GM18907 (cell line): ENCODE measurements around the gene TP73.

Experiments
- ATAC-seq: cut with Tn5 transposase; IDR thresholded peaks from one replicate; pipeline ENCODE4 v1.9.1; 2021; ENCODE audit warnings: mild to moderate bottlenecking, moderate library complexity; ENCODE audit not compliant: unreplicated experiment

TP73 gene

GRCh38 chr1:3683992-3684391 is 31.7 kb downstream of the TP73 start:
- no peak for ATAC-seq

- ATAC-seq = no peak
Observed at GRCh38 chr1:3685222-3685621, 32.9 kb downstream of the TP73 start.

GRCh38 chr1:3685906-3686305 is 33.6 kb downstream of the TP73 start:
- ATAC-seq = no peak

- no peak for ATAC-seq
Observed at GRCh38 chr1:3687504-3687903, 35.2 kb downstream of the TP73 start.

GRCh38 chr1:3688356-3689137 is 36.2 kb downstream of the TP73 start:
- ATAC-seq = no peak

GRCh38 chr1:3689138-3689750 is 36.9 kb downstream of the TP73 start:
- no peak for ATAC-seq

- no peak for ATAC-seq
Observed at GRCh38 chr1:3690282-3691065, 38.2 kb downstream of the TP73 start.

GRCh38 chr1:3691421-3692204 is 39.3 kb downstream of the TP73 start:
- ATAC-seq = no peak

- ATAC-seq = no peak
Observed at GRCh38 chr1:3692598-3692997, 40.3 kb downstream of the TP73 start.

GRCh38 chr1:3693321-3693720 is 41.0 kb downstream of the TP73 start:
- no peak for ATAC-seq

- no peak for ATAC-seq
Observed at GRCh38 chr1:3695326-3696217, 43.3 kb downstream of the TP73 start.

GRCh38 chr1:3696689-3697088 is 44.4 kb downstream of the TP73 start:
- no peak for ATAC-seq

GRCh38 chr1:3697104-3697503 is 44.8 kb downstream of the TP73 start:
- ATAC-seq = no peak

GRCh38 chr1:3697810-3698209 is 45.5 kb downstream of the TP73 start:
- no peak for ATAC-seq

GRCh38 chr1:3698660-3699408 is 46.5 kb downstream of the TP73 start:
- ATAC-seq = no peak

GRCh38 chr1:3699596-3699995 is 47.3 kb downstream of the TP73 start:
- no peak for ATAC-seq

GRCh38 chr1:3700631-3701030 is 48.3 kb downstream of the TP73 start:
- no peak for ATAC-seq

- no peak for ATAC-seq
Observed at GRCh38 chr1:3702528-3702927, 50.2 kb downstream of the TP73 start.

- no peak for ATAC-seq
Observed at GRCh38 chr1:3702990-3703728, 50.8 kb downstream of the TP73 start.
